ENCODE data around the gene APBA1. TPM values are rescaled to one million over a fixed set of nuclear protein-coding genes. Genes with fewer than 3 reads are reported as not detected.

APBA1 gene
- total and polyA plus RNA-seq, 4 donors, result 0.95 to 8.1 (median 2.8) TPM

GRCh38 chr9:69622676-69623075 is 49.5 kb downstream of the APBA1 start:
- peaks cover 0 to under 1% (median 0%) of the 10 kb centered on the region in 4 donors for H3K9me3 ChIP-seq (ENCODE audit: control insufficient read depth in 4 of 4, insufficient read depth in 3 of 4, low read length in 3 of 4)
- H3K9ac ChIP-seq (ENCODE audit: insufficient read depth in 1 of 2, low read length in 2 of 2), result no peak overlapping the region
- H3K4me3 ChIP-seq, result no peak overlapping the region
- H3K4me1 ChIP-seq (ENCODE audit: control insufficient read depth in 5 of 5, insufficient read depth in 5 of 5, low read length in 5 of 5), result peaks cover 0 to 27% (median 4%) of the 10 kb centered on the region in 5 donors
- no peaks in the 10 kb centered on the region for H3K36me3 ChIP-seq (ENCODE audit: control insufficient read depth in 4 of 4, insufficient read depth in 4 of 4, low read length in 4 of 4)
- peak; percentile 26 to 84 (median 75) for DNase-seq
- no peak for TF ChIP-seq CTCF (IDR thresholded peaks at IDR 0.05; ENCODE audit: control extremely low read depth, extremely low read depth)
- 79 to 81% methylated on average over 3 of the region's 3 CpGs for WGBS, 2 donors
- ATAC-seq (ENCODE audit: insufficient read depth, low FRiP score), result no peak
- no peak overlapping the region for H3K27ac ChIP-seq (ENCODE audit: low read depth in 1 of 2, low read length in 1 of 2)
- no peaks in the 10 kb centered on the region for H3K27me3 ChIP-seq (ENCODE audit: control insufficient read depth in 3 of 3, insufficient read depth in 3 of 3, low read length in 2 of 3)

GRCh38 chr9:69621730-69622460 is 50.3 kb downstream of the APBA1 start:
- DNase-seq (no peak), ATAC-seq (ENCODE audit: insufficient read depth, low FRiP score) (no peak)
- Histone ChIP-seq H3K9me3 (ENCODE audit: control insufficient read depth in 4 of 4, insufficient read depth in 3 of 4, low read length in 3 of 4) (no peaks in the 10 kb centered on the region), H3K27me3 (ENCODE audit: control insufficient read depth in 3 of 3, insufficient read depth in 3 of 3, low read length in 2 of 3) (no peaks in the 10 kb centered on the region), H3K9ac (ENCODE audit: insufficient read depth in 1 of 2, low read length in 2 of 2) (no peak overlapping the region), H3K27ac (ENCODE audit: low read depth in 1 of 2, low read length in 1 of 2) (no peak overlapping the region), H3K4me1 (ENCODE audit: control insufficient read depth in 5 of 5, insufficient read depth in 5 of 5, low read length in 5 of 5) (peaks cover 0 to 22% (median 4%) of the 10 kb centered on the region in 5 donors), H3K4me3 (no peak overlapping the region), H3K36me3 (ENCODE audit: control insufficient read depth in 4 of 4, insufficient read depth in 4 of 4, low read length in 4 of 4) (no peaks in the 10 kb centered on the region)
- 86 to 87% methylated on average over 3 of the region's 3 CpGs for WGBS, 2 donors
- TF ChIP-seq CTCF (IDR thresholded peaks at IDR 0.05; ENCODE audit: control extremely low read depth, extremely low read depth), result no peak

- ATAC-seq (ENCODE audit: insufficient read depth, low FRiP score), result no peak
Measured at GRCh38 chr9:69620731-69621130, 51.4 kb downstream of the APBA1 start.

More at GRCh38 chr9:69620731-69621130, 51.4 kb downstream of the APBA1 start:
- H3K27ac ChIP-seq (ENCODE audit: low read depth in 1 of 2, low read length in 1 of 2), result no peak overlapping the region
- 94% methylated on average over 8 of the region's 8 CpGs for WGBS, 2 donors
- H3K36me3 ChIP-seq (ENCODE audit: control insufficient read depth in 4 of 4, insufficient read depth in 4 of 4, low read length in 4 of 4), result no peaks in the 10 kb centered on the region
- DNase-seq, result no peak
- no peaks in the 10 kb centered on the region for H3K9me3 ChIP-seq (ENCODE audit: control insufficient read depth in 4 of 4, insufficient read depth in 3 of 4, low read length in 3 of 4)
- peaks cover 0 to 20% (median 4%) of the 10 kb centered on the region in 5 donors for H3K4me1 ChIP-seq (ENCODE audit: control insufficient read depth in 5 of 5, insufficient read depth in 5 of 5, low read length in 5 of 5)
- H3K4me3 ChIP-seq, result no peak overlapping the region
- TF ChIP-seq CTCF (IDR thresholded peaks at IDR 0.05; ENCODE audit: control extremely low read depth, extremely low read depth), result no peak
- H3K27me3 ChIP-seq (ENCODE audit: control insufficient read depth in 3 of 3, insufficient read depth in 3 of 3, low read length in 2 of 3), result no peaks in the 10 kb centered on the region
- no peak overlapping the region for H3K9ac ChIP-seq (ENCODE audit: insufficient read depth in 1 of 2, low read length in 2 of 2)
